ENCODE results near the gene VAV3.

The VAV3 gene

DNA sequence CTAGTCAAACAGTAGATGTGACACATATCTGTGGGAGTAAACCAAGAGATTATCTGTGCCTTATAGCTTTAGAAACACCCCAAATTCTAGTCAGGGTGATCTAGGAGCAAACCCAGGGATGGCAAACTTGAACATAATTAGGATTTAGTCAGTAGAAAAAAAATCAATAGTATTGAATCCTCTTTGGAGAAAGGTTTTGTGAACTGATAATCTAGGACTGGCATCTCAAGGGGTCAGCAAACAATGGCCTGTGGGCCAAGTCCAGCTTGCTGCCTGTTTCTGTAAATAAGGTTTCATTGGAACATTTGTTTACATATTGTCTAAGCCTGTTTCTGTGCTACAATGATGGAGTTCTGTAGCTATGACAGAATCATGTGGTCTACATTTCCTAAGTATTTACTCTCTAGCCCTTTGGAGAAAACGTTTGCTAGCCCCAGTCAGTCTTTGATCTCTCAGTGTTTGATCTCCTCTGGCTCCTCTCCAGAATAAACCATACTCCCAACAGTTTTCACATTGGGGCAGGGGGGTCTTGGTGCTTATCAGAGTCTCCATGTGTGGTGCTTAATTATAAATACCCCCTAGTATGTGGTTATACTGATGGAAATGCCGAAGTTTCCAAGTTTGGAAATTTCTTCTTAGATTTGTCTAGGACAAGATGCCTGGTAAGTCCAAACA, 438.3 kb downstream of the VAV3 start:
- no peak for DNase-seq

DNA sequence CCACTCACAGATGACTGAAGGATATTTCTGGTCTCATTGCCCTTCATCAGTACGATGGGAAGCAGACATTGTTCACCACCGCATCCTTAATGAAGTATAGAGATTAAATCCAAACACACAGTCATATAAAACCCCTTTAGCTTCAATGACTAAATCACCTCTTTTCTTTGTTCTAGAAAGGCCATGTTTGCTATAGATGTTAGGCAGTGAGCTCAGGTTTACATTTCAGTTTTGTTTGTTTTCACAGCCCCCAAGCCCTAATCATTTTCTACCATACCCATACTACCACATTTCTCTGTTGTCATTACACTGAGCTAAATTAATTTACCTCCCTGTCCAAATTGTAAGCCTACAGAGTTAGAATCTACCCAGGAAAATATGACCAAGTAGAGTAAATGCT, 439.0 kb downstream of the VAV3 start:
- DNase-seq: no peak

DNA sequence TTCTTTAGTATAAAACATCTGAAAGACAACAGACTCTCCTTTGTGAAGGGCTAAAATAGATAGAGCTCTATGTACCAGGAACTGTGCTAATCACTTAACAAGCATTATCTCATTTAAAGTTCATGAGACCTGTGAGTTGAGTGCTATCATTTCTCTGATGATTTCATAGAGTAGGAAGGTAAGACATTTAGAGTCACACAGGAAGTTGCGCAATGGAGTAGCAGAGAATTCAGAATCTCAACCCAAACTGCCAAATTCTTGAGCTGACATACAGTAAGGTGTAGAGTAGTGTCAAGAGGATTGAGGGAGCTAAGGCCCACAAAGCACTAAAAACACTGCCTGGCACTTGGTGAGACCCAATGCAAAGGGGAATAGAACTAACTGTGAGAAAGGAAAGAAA, 439.8 kb downstream of the VAV3 start:
- no peak for DNase-seq

DNA sequence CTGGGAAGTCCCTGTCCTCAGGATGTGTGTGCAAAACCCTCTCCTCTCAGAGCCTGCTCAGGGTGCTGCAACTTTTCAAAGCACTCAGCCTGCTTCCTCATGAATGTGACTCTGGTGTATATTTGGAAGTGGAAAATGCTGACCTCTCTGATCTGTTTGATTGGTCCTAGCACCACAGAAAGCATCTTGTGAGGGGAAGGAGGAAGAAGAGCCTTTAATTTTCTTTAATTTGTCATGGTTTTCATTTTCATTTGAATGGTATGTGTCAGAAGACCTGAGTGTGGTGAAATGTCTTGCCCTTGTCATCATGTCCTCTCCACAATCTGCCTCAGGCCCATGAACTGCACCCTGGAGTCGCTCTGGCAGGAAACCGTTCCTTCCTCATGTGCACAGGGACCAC, 440.7 kb downstream of the VAV3 start:
- no peak for DNase-seq

DNA sequence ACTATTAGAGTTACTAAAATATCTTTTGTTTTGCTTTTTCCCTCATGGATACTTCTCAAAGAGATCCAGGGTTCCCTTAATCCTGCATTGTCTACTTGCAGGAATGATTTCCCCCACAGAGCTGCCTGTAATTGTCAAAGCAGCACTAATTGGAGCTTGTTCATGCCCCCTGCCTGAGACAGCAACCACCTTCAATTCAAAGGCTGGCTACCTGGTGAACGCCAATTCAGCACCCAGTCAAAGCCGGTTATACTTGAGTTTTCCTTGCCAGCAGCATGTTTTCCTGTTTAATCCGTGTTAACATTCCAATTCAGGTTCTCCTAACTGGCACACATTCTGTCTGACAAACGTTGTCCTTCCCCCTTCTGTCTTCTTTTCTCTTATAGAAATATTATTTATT, 441.2 kb downstream of the VAV3 start:
- DNase-seq: no peak

DNA sequence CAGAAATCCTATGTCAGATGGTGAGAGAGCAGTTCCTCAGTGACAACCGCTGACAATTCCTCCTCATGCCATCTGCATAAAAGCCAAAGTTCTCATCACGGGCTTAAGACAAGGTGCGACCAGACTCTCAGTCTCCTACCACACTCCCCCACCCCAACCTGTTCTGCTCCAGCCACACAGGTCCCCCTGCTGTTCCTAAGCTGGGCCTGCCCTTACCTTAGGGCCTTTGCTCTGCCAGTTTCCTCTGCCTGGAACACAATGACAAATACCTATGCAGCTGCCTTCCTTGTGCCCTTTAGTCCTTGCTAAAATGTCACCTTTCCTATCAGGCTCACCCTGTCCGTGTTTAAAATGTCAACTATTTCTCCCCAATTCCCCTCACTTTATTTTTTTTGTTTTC, 441.9 kb downstream of the VAV3 start:
- no peak for DNase-seq
